Non-pigmented ciliary epithelial cell (primary cell): ENCODE results near the gene NOL6.
"Not testable (repeated sequence)": the region's sequence is repeated elsewhere in the genome, so short reads cannot be mapped to it uniquely, and the experiment has no call there.

Experiments used
- DNase-seq: peaks from one replicate; pipeline ENCODE4 v3.0.0-alpha.2; 2010; ENCODE audit warnings: low read depth

Gene NOL6, protein sequence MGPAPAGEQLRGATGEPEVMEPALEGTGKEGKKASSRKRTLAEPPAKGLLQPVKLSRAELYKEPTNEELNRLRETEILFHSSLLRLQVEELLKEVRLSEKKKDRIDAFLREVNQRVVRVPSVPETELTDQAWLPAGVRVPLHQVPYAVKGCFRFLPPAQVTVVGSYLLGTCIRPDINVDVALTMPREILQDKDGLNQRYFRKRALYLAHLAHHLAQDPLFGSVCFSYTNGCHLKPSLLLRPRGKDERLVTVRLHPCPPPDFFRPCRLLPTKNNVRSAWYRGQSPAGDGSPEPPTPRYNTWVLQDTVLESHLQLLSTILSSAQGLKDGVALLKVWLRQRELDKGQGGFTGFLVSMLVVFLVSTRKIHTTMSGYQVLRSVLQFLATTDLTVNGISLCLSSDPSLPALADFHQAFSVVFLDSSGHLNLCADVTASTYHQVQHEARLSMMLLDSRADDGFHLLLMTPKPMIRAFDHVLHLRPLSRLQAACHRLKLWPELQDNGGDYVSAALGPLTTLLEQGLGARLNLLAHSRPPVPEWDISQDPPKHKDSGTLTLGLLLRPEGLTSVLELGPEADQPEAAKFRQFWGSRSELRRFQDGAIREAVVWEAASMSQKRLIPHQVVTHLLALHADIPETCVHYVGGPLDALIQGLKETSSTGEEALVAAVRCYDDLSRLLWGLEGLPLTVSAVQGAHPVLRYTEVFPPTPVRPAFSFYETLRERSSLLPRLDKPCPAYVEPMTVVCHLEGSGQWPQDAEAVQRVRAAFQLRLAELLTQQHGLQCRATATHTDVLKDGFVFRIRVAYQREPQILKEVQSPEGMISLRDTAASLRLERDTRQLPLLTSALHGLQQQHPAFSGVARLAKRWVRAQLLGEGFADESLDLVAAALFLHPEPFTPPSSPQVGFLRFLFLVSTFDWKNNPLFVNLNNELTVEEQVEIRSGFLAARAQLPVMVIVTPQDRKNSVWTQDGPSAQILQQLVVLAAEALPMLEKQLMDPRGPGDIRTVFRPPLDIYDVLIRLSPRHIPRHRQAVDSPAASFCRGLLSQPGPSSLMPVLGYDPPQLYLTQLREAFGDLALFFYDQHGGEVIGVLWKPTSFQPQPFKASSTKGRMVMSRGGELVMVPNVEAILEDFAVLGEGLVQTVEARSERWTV

DNA sequence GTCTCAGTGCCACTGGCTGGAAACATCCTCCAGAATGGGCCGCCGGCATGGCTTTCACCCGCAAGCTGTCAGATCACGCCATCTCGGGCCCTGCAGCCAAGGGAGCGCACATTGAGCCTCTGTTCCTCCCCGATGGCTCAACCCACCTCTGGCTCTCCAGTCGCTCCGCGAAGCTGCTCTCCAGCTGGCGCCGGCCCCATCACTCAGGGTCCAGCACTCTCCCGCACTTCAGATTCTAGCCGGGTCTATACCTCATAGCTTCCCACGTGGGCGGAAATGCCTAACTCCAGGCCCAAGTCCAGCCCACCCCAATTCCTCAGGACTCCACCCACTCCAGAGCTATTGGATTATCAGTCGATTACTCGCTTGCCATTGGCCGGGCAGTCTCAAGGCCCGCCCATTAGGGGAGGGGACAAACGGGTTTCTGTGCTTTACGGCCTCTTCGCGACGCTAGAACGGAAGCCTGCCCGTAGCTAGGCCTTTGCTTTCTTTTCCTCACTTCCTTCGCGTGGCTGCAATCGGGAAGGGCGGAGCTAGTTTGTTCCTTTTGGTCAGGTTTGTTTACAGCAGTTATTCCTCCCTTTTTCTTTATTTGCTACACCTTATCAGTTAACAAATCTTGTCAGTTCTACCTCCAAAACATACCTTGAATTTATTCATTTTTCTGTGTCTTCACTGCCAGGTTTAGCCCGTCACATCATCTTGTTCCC lies at the start of gene NOL6:
Gene NOL6, minus strand, starts transcription at position 282 of the 710 bp plus-strand sequence. Its CDS starts 82 bp downstream, at position 200.
- peak; percentile 98 for DNase-seq

DNA sequence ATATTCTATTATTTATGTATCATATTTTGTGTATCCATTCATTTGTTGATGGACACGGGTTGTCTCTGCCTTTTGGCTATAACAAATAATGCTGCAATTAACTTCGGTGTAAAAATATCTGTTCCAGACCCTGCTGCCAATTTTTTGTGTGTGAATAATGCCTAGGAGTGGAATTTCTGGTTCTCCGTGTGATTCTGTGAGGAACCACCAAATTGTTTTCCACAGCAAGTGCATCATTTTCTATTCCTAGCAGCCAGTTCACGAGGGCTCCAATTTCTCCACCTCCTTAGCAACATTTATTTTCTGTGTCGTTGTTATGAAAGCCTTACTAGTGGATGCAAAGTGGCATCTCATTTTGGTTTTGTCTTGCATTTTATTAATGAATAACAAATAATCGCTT lies 48.1 kb upstream of the NOL6 start:
- DNase-seq: not testable (repeated sequence)

DNA sequence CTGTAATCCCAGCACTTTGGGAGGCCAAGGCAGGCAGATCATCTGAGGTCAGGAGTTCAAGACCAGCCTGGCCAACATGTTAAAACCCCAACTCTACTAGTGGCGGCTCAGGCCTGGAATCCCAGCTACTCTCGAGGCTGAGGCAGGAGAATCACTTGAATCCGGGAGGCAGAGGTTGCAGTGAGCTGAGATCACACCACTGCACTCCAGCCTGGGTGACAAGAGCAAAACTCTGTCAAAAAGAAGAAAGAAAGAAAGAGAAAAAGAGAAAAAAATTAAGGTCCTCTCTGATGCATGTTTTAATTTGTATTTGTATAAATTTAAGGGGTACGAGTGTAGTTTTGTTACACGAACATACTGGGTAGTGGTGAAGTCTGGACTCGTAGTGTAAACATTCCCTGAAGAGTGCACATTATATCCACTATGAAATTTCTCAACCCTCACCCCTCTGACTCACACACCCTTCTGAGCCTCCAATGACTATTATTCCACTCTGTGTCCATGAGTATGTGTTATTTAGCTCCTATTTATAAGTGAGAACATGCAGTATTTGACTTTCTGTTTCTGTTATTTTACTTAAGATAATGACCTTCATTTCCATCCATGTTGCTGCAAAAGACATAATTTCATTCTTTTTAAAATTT lies 44.3 kb upstream of the NOL6 start:
- peak; percentile 43 for DNase-seq

DNA sequence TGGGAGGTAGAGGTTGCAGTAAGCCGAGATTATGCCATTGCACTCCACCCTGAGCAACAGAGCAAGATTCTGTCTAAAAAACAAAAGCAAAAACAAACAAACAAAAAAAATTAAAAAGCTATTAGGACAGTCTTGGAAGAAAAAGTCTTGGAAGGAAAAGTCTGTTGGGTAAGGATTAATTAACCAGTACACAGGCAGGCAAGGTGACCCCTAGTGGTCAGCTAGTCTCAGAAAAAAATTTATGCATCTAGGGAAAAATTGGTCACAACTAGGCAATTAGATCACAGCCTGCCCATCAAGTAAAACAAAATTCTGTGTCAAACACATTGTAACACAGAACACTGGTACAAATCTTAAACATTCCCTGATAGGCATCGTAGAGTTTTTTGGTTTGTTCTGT lies 43.6 kb upstream of the NOL6 start:
- DNase-seq: no peak

DNA sequence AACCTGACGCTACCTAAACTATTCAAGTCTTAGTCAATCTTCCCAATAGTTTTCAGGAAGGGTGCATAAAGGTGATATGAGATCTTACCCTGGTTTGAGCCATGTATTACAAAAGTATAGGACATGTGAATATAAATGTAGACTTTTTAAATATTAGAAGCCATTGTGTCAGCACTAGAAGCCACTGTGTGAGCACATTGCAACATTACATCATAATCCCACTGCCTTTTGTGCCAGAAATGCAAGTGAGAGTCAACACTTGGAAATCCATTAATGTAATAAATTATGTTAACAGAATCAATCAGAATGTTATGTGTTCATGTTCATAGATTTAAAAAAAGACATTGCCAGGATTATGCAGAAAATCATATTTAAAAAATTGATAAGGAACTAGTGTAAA lies 42.7 kb upstream of the NOL6 start:
- not testable (repeated sequence) for DNase-seq

- not testable (repeated sequence) for DNase-seq
These were observed 41.7 kb upstream of the NOL6 start for GRCh38 chr9:33515342-33515995.

- DNase-seq: not testable (repeated sequence)
These were observed 38.8 kb upstream of the NOL6 start for GRCh38 chr9:33512535-33512934.

DNA sequence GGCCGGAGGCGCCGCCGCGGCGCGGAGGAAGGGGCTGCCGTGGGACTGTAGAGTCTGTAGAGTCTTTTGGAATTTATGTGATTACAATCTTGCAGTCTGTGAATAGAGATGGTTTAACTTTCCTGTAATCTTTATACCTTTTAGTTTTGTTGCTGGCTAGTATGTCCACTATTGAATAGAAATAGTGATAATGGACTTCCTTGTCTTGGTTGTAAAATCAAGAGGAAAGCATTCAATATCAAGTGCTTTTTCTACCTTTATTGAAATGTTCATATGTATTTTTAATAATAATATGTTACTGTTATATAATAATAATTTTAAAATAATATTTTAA lies 37.4 kb upstream of the NOL6 start:
- DNase-seq: not testable (repeated sequence)

DNA sequence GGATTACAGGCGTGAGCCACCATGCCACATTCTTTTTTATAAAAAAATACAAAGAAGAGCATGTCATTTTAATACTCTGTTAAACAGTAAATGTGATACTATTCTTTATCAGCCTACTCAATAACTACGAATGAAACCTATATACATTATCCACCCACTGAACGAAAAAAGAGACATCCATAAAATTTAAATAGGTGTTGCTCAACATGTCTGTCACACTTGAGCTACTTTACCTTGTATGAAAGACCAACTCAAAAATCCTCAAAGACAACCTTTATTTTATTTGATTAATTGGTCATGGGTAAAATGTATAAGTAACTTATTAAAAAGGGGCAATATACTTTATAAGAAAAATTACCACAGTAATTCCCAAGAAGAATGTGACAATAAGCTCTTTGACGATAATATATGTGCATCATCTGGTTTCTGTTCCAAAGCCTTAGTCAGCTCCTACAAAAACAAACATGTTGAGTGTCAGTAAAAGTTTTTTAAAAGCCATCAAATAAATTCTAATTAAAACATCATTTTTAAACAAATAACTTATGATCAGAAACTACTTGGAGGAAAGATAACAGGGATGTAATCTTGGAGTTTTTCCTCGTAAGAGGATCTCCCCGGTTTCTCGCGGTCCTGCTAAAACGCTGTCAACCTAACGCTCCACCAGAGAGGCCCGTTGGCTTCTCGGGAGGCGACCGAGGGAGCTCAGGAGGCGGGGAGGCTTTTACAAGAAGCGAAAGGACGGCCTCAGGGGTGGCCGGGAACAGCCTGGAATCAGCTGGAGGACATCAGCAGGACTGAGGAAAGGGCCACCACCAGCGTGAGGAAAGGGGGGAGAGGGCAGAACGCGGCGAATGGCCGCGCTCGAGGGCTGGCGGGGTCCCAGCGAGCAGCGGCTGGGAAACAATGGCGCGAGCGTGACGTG lies 36.8 kb upstream of the NOL6 start:
- no peak for DNase-seq

DNA sequence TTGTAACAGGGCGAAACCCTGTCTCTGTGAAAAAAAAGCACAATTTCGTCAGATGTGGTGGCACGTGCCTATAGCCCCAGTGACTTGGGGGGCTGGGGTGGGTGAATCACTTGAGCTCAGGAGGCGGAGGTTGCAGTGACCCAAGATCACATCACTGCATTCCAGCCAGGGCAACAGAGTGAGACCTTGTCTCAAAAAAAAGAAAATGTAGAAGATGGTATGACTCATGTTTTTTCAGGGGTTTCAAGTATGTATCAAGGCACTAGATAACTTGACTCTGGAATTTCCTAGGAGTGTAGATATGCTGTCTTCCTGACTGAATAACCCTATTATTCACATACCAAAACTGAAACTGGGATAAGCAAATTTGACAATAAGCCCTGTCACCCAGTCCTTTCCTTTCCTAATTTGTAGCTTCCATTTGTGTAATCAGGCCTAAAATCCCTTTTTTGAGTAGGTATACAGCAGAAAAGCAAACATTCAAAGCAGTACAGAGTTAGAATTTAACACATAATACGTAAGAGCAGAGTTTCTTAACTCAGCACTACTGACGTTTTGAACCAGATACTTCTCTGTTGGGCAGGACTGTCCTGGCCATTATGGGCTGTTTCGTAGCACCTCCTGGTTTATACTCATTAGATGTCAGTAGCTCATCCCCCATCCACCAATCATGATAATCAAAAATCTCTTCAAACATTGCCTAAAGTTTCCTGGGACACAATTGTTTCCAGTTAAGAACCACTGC lies 33.1 kb upstream of the NOL6 start:
- DNase-seq: peak; percentile 96

DNA sequence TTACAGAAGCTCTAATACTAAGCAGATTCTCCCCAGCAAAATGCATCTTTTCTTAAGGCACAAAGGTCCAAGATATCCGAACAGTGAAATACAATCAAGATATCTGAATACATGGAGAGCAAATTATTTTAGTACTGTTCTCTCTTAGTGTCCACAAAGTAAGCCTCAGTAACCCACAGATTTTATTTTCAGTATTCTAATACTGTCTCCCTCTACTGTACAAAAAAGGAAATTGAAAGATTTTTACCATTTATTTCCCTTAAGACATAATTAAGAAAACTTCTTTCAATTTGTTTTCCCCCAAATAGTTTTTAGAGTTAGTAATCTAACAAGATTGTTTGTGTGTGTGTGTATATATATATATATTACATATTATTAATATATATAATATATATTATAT lies 24.7 kb upstream of the NOL6 start:
- no peak for DNase-seq

GRCh38 chr9:33493819-33494218 lies 20.1 kb upstream of the NOL6 start:
- not testable (repeated sequence) for DNase-seq

DNA sequence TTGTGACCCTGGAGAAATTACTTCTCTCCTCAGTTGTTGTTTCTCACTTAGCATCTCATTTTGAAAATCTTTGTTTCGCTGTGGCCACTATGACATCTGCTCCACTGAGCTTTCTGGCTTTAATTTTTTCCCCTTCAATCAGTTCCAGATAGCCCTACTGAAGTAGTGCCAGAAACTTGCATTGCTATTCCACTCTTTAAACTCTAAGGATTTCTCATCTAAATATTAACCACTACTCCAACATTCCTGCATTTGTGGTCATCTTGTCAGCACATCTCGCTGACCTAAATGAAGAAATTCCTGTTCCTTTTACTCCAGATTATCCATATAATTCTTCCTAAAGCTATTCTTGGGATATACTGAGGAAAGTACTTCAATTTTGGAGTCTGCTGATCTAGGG lies 15.3 kb upstream of the NOL6 start:
- DNase-seq: no peak

- not testable (repeated sequence) for DNase-seq
These were observed 11.6 kb upstream of the NOL6 start for GRCh38 chr9:33485312-33485711.

DNA sequence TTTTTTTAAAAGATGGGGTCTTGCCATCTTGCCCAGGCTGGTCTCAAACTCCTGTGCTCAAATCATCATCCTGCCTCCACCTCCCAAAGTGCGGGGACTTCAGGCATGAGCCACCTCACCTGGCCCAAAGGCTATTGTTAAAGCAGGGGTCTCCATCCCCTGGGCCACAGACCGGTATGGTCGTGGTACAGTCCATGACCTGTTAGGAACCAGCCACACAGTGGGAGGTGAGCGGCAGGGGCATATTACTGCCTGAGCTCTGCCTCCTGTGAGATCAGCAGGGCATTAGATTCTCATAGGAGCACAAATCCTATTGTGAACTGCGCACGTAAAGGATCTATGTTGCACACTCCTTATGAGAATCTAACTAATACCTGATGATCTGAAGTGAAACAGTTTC lies 7.3 kb upstream of the NOL6 start:
- no peak for DNase-seq

- DNase-seq: no peak
These were observed 6.4 kb upstream of the NOL6 start for GRCh38 chr9:33480106-33480505.

DNA sequence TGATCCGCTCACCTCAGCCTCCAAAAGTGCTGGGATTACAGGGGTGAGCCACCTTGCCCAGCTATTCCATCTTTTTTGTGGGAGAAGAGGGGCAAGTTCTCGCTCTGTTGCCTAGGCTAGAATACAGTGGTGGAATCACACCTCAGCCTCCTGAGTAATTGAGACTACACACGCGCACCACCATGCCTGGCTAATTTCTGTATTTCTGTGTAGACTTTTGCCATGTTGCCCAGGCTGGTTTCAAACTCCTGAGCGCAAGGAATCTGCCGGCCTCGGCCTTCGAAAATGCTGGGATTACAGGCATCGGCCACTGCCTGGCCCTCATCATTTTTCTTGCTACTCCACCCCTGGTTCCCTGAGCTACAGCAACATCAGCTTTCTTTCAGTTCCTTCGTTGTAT lies 2.8 kb upstream of the NOL6 start:
- no peak for DNase-seq

- DNase-seq: no peak
These were observed 1.6 kb upstream of the NOL6 start for GRCh38 chr9:33475357-33475756.
